HG03139 (cell line): ENCODE measurements around the gene C14orf119.
A peak's percentile ranks its signal among the peaks of the same experiment; 100 is the strongest.

ENCODE experiments used
- ATAC-seq: cut with Tn5 transposase; IDR thresholded peaks from one replicate; pipeline ENCODE4 v1.9.1; 2021; ENCODE audit not compliant: unreplicated experiment

Gene C14orf119

GRCh38 chr14:23060536-23061260 is 34.6 kb upstream of the C14orf119 start:
- no peak for ATAC-seq

GRCh38 chr14:23062002-23062401 is 33.3 kb upstream of the C14orf119 start:
- no peak for ATAC-seq

- no peak for ATAC-seq
These were observed 31.7 kb upstream of the C14orf119 start for GRCh38 chr14:23063601-23064000.

DNA sequence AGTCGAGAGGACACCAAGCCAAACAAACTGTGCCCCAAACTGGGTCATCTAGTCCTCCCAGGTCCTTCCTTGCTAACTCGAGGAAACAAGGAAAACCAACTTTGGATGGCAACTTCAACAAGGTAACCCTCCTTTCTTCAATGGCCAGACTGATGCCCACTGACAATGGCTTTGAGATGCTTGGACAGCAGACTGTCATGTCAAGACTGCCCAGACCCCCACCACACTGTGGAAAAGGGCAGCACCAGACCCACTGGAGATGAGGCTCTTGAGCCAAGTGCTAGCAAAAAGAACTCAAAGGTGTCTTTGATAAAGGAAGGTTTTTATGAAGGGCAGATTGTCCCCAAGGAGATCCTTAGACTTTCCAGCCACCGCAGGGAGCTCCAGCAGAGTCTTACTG is 28.9 kb upstream of the C14orf119 start:
- no peak for ATAC-seq

- ATAC-seq: no peak
These were observed 28.2 kb upstream of the C14orf119 start for GRCh38 chr14:23066855-23067744.

DNA sequence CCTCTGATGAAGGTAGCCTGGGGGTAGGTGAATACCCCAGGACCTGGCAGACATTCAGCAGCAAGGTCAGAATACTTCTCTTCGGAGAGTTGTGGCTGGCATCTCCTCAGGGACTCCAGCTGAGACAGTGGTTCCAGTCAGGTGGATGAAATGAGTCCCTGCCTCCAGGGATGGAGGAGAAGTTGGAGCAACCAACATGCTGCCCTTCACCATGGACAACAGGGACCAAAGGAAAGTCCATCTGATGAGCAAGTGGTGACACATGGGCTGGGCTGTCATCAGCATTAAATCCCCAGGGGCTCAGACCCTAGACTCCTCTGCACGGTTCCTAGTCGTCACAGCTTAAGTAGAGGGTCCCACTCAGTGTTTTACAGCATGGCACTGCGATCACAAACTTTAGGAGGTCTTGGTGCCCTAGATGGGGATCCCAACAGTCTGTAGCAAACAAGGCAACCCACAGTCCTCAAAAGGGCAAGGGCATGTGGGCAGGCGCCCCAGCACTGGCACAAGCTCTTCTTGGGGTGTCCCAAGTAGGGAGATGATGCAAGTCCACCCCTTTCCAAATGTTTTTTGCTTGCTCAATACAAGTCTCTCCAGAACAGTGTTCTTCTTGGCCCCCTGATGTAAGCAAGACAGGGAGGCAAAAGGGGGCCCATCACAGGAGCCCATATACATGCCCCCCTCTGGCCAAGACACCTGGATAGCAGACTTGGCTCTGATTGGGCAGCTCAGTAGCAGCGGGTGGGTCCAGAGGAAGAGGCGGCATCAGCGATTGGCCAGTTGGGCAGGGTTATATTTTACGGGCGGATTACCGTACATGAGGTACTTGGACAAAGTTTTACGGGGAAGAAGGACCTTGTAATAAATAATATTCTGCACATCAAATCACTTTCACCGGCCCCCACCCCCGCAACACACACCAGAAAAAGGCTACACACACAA is 27.2 kb upstream of the C14orf119 start:
- no peak for ATAC-seq

- ATAC-seq: no peak
These were observed 26.4 kb upstream of the C14orf119 start for GRCh38 chr14:23068789-23069412.

GRCh38 chr14:23069413-23069806 is 25.9 kb upstream of the C14orf119 start:
- no peak for ATAC-seq

- ATAC-seq: no peak
These were observed 24.8 kb upstream of the C14orf119 start for GRCh38 chr14:23070262-23071129.

GRCh38 chr14:23071244-23071920 is 23.9 kb upstream of the C14orf119 start:
- peak; percentile 92 for ATAC-seq

- ATAC-seq: no peak
These were observed 23.3 kb upstream of the C14orf119 start for GRCh38 chr14:23071921-23072539.

DNA sequence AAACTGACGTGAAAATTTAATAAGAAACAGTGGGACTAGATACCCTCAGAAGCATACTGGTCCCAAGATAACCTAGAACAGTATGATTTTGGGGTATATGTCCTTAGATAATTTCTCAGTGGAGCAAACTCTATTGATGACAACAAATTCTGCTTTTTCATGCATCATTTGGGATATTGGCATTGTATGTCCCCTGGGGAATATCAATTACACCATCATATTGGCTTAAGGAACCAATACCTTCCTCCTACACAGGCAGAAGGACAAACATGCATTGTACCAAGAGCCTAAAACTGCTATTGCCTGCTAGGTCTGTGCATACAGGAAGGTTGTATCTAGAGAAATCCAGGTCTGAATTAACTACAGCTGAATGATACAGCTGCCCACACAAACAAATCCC is 20.4 kb upstream of the C14orf119 start:
- no peak for ATAC-seq

GRCh38 chr14:23076785-23077408 is 18.4 kb upstream of the C14orf119 start:
- no peak for ATAC-seq

GRCh38 chr14:23077962-23078361 is 17.3 kb upstream of the C14orf119 start:
- ATAC-seq: no peak

- no peak for ATAC-seq
These were observed 16.6 kb upstream of the C14orf119 start for GRCh38 chr14:23078692-23079116.

GRCh38 chr14:23079716-23080115 is 15.6 kb upstream of the C14orf119 start:
- ATAC-seq: no peak

DNA sequence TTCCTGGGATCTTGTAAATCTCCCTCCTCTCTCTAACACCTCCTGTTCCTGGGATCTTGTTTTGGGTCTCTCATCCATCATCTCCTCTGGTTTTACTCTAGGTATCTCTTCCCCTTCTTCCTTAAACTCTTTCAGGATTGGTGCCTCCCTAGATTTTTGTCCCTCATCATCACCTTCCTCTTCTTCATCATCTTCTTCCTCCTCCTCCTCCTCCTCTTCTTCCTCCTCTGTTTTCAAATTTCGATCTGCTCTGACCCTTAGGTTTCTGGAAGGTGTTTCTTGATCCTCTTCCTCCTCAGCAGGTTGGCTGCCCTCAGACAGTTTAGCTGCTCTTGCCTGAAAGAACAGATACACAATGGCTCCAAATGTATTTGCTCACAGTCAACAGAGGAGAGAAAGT is 14.8 kb upstream of the C14orf119 start:
- ATAC-seq: no peak

DNA sequence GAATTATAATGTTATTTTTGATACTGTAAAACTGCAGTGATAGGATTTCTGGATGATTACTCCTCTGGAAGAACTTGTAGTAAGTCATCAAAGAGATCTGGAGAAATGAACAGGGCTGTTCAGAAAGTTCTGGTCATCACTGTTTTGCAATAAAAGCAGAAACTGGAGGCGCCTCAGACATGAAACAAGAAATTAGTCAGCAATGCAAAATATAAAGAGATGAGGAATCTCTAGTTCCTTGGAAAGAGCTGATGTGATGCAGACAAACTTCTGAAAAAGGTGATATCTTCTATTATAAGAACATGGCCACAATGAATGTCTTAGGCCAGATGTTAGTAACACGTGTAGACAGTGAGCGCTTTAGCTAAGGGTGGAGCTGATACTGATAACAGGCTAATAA is 9.8 kb upstream of the C14orf119 start:
- no peak for ATAC-seq
